Islet precursor cell (in vitro differentiated cells): ENCODE data around the gene FSTL5.

Experiments
- DNase-seq: peaks from one replicate; pipeline ENCODE4 v3.0.0-alpha.2; 2018

FSTL5 gene

GRCh38 chr4:161702287-161702686 is 461.5 kb downstream of the FSTL5 start:
- no peak for DNase-seq

GRCh38 chr4:161696944-161697343 is 466.9 kb downstream of the FSTL5 start:
- DNase-seq: peak; percentile 88

DNA sequence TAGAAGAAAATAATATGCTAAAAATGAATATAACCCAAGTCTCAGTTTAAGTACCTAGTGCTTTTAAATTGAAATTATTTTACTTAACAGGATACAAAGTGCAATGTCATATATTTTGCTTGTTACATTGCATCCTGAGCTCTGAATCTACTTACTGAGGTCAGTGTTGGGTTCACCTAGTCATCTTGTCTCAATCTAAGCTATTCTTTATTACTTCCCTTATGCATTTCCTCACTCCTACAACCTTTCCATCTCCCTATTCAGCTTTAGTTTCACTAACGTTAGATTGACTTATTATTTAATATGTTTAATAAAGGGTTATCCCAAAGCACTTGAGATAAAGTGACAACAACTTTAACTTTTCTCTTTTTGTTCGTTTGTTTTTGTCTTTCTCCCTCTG is 483.7 kb downstream of the FSTL5 start:
- DNase-seq: no peak

GRCh38 chr4:161664740-161665139 is 499.1 kb downstream of the FSTL5 start:
- DNase-seq: no peak

- no peak for DNase-seq
Observed at GRCh38 chr4:161663844-161664243, 500.0 kb downstream of the FSTL5 start.

GRCh38 chr4:161658676-161659075 is 505.1 kb downstream of the FSTL5 start:
- no peak for DNase-seq

DNA sequence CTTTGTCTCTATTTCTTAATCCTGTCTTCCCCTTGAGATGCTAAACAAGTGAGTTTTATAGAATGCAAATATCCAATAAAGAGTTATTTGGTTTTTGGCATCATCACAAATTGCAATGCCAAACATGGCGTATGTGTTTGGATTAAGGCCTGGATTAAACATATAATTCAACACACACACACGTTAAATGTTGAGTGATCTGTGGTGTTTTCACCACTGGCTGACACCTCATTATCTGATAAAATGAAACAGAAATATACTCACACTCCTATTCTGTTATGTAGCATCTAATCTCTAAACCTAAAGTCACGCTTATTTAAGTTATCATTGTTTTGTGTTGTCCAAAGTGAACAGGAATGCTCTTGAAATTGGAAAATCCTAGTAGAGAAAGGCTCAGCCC is 506.2 kb downstream of the FSTL5 start:
- no peak for DNase-seq

DNA sequence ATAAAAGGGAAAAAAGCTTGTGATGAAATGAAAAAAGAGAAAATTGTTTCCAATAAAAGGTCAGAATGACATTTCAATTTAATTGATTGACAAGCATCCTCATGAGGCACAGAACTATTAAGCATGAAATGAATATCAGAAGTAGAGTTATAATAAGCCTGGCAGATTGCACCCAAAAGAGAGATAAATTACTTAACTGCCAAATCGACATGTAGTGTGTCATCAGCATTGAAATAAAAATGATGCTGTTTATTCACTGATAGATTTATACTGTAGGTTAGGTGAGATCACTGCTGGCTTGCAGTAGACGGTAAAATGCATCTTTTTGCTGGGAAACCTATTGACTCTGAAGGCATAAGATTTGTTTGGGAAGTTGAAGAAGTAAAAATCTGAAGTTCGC is 507.2 kb downstream of the FSTL5 start:
- DNase-seq: no peak

DNA sequence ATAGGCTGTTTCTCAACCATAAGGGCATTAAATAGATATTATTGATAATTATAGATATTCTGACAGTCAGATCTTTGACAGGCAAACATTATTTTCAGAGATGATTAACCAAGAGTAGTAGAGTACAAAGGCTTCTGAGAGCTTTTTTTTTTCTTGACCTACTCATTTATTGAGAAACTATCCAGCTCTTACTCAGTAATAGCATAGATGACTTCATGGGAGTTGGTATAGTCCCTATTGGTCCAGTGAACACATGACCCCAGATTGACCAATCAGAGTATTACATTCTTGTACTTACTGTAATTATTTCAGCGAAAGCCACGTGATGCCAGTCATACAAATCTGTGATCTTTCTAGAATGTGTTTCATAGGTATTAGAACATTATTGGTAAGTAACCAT is 508.7 kb downstream of the FSTL5 start:
- DNase-seq: no peak

DNA sequence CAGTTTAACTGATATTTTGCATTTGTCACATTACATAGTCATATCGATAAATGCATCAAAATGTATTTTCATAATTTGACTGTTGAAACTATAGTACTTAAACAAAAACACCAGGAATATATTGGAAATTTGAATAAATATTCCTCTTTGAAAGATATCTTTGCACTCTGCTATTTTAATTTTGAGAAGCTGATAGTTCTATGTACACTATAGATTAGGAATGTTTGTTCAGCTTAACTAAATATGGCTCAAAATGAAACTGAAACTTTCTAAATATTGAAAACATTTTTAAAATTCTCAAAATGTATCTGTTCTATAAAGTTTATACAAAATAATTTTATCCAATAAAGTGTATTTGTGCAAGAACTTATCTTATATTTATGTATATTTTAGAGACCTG is 510.1 kb downstream of the FSTL5 start:
- no peak for DNase-seq

GRCh38 chr4:161651586-161651985 is 512.2 kb downstream of the FSTL5 start:
- no peak for DNase-seq

- DNase-seq: no peak
Observed at GRCh38 chr4:161650812-161651211, 513.0 kb downstream of the FSTL5 start.

DNA sequence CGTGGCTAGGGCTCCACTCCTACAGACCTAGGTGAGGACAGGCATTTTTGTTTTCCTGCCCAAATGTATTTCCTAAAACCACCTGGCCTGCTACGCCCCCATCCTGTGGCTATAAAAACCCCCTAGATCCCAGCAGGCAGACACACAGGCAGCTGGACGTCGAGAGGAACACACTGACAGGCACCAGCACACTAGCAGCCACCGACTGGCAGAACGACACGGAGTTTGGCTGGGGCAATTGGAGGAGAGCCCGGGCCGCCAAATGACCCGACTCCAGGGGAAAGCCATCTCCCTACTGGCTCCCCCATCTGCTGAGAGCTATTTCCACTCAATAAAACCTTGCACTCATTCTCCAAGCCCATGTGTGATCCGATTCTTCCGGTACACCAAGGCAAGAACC is 516.0 kb downstream of the FSTL5 start:
- DNase-seq: no peak

DNA sequence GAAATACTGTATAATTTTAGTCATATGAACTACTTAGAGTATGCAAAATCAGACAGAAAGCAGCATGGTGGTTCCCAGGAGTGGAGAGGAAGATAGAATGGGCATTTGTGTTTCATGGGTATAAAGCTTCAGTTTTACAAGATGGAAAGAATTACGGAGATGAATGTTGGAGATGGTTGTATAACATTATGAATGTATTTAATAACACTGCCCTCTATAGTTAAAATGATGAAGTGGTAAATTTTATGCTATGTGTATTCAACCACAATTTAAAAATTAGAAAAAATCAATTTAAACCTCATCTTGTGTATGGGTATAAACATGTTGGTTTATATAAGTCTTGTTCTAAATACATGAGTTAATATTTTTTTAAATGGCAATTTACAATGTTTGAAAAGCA is 521.1 kb downstream of the FSTL5 start:
- DNase-seq: no peak

- peak; percentile 66 for DNase-seq
Observed at GRCh38 chr4:161629694-161630441, 533.9 kb downstream of the FSTL5 start.

DNA sequence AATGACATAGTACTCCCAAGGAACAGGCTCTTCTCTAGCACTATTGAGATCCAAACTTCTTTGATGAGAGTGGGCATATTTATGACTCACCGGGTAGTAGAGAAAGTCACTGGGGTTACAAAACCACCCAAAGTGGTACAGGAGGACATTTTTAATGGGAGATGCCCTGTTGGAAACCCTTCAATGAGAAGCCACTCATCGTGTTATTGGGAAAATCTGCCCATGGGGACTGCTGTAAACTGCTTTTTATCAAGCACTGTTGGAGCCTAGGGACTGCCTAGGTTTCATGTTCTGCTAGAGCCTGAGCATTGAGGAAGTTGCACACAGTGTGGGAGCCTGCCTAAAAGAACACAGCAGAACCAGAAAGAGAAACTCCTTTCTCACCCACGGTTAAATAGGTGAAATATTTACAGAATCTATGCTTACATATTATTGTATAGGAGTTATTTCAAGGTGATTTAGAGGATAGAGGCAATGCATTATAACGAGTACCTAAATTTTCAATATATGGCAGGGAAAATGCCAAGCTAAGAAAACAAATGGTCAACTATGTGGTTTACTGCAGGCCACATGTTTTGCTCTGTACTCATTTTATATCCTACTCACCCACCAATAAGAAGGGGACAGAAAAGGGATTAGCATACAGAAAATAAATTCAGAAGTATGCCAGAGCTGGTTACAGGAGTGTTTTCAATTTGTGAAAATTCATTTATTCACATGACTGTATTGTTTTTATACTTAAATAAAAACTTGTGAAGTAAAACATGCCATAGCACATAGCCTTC is 559.1 kb downstream of the FSTL5 start:
- DNase-seq: no peak

DNA sequence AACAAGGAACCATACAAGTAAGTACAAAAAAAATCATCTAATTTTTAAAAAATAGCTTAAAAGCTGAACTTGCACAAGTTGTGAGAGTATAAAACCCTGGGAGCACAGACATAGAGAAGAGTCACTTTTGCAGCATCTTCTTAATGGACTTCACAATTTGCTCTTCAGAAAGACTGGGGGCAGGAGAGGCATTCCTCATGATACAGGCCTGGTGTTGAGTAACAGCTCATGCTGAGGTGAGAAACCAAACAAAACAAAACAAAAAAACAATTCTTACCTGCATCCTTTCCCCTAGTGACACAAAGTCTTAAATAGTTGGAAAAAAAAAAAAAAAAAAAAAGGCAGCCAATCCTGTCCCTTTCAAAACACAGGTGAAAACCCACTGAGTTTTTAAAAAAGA is 562.8 kb downstream of the FSTL5 start:
- no peak for DNase-seq

- DNase-seq: no peak
Observed at GRCh38 chr4:161595230-161595771, 568.5 kb downstream of the FSTL5 start.

DNA sequence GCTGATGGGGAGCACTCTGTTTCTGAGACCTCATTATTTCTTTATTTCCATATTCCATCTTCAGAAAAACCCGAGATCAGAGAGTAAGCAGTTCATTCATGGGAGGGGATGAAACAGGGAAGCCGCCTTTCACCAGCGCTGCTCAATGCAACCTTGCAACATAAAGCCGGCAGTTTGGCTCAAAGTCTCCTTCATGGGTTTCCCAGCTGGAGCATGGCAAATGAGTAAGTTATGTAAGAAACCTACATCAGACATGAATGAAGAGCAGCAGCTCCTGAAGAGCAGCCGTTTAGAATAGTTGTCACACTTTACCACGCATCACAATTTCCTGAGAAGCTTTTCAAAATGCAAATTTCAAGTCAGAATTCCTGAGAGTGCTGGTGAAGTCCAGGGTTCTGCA is 578.8 kb downstream of the FSTL5 start:
- no peak for DNase-seq

- no peak for DNase-seq
Observed at GRCh38 chr4:161583549-161583948, 580.3 kb downstream of the FSTL5 start.

DNA sequence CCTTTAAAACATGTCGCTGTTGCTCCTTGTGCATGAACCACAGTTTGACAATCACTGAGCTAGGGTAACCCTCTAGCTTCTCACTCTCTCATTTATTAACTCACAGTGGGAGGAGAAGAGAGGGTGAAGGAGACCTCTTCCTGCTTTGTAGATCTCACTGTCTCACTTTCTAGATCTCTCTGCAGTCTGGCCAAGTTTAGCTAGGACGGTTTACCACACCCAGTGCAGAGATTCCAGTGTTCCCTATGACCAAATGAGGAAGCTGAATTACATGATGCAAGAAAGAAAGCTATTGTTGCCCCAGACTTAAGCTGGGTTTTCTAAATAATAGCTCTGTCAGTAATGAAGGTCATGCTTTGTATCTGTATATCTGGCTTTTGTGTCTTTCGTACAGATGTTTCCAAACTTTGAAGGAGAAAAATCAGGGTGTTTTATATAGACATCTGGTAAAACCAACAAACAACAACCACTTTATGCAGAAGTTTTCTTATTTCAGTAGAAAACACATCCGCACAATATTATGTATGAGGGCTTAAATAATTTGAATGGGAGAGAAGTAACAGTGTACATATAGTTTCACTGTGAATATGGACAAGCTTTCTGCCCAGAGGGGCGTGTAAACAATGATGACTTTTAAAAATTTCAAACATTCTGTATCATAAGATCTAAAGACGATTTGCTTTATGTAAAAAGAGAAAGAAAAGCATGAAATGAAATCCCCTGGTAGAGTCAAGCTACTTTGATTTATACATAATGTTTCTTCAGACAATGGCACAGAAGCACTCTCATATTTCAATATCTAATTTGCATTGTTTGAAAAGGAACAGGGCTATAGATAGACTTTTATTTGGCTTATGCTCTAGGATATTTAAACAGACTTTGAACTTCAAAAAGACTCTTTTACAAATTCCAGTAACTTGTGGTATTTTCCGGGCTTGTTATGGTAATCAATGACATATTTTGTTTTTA is 582.3 kb downstream of the FSTL5 start:
- no peak for DNase-seq

DNA sequence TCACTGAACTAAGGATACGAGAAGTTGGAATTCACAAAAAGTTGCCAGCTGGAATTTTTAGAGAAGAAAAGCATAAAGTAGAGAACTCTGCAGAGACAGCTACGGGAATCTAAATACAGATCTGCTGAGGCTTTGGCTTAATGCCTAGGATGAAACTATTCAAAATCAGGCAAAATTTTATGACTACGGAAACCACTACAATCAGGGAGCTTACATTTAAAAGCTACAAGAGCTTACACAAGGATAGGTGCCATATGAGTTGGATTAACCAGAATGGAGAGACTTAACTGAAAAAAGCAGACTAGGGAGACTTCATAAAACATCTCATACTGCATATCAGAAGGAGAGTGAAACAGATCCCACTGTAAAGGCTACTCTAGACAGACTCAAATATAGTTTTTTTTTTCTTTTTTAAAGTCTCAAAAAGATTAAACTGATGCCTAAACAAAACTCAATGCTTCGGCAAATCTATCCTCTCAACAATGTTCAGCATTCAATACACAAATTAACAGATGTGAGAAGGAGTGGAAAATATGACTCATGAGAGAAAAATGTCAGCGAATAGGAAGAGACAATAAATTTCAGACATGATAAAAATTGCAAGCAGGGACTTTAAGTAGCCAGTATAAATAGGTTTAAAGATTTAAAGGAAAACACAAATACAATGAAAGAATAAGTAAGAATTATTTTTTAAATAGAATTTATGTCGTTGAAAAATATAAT is 586.1 kb downstream of the FSTL5 start:
- no peak for DNase-seq
